ENCODE data around the gene MAN1C1. TPM values are rescaled to one million over a fixed set of nuclear protein-coding genes. Genes with fewer than 3 reads are reported as not detected.

Gene MAN1C1
- polyA plus RNA-seq, 3 donors = 15.6 to 16.9 (median 16.9) TPM

- no peak for DNase-seq
Observed at GRCh38 chr1:25811384-25812082, 194.9 kb downstream of the MAN1C1 start.

GRCh38 chr1:25813071-25813733 lies 196.6 kb downstream of the MAN1C1 start:
- no peak for DNase-seq

- no peak for DNase-seq
Observed at GRCh38 chr1:25813734-25814471, 197.3 kb downstream of the MAN1C1 start.

GRCh38 chr1:25814549-25815087 lies 198.0 kb downstream of the MAN1C1 start:
- DNase-seq = no peak

- DNase-seq = no peak
Observed at GRCh38 chr1:25815208-25816111, 198.9 kb downstream of the MAN1C1 start.

- DNase-seq = no peak
Observed at GRCh38 chr1:25816112-25816718, 199.6 kb downstream of the MAN1C1 start.

GRCh38 chr1:25817840-25818501 lies 201.4 kb downstream of the MAN1C1 start:
- no peak for DNase-seq

GRCh38 chr1:25818569-25818968 lies 202.0 kb downstream of the MAN1C1 start:
- no peak for DNase-seq

GRCh38 chr1:25819491-25820246 lies 203.1 kb downstream of the MAN1C1 start, which contains the start of gene MTFR1L:
MTFR1L (plus strand) TSS chr1:25819954; CDS start chr1:25823105, 3,151 bp downstream.
- DNase-seq = peak; percentile 87

GRCh38 chr1:25820247-25821111 lies 203.9 kb downstream of the MAN1C1 start:
- peak; percentile 42 for DNase-seq

- DNase-seq = no peak
Observed at GRCh38 chr1:25821112-25821476, 204.5 kb downstream of the MAN1C1 start.

- no peak for DNase-seq
Observed at GRCh38 chr1:25821630-25822091, 205.1 kb downstream of the MAN1C1 start.

- no peak for DNase-seq
Observed at GRCh38 chr1:25825605-25826004, 209.0 kb downstream of the MAN1C1 start.

- DNase-seq = no peak
Observed at GRCh38 chr1:25826571-25826970, 210.0 kb downstream of the MAN1C1 start.

- DNase-seq = no peak
Observed at GRCh38 chr1:25828491-25828890, 211.9 kb downstream of the MAN1C1 start.

GRCh38 chr1:25829046-25829445 lies 212.5 kb downstream of the MAN1C1 start:
- no peak for DNase-seq

GRCh38 chr1:25831569-25832196 lies 215.1 kb downstream of the MAN1C1 start:
- no peak for DNase-seq

All from renal pelvis (tissue), 4 donors.